ENCODE data around the gene ZNF778. TPM values are rescaled to one million over a fixed set of nuclear protein-coding genes. Genes with fewer than 3 reads are reported as not detected.

Gene ZNF778
- total and polyA plus RNA-seq, 2 of the 13 experiments (the other 11 are each of a cell fraction or from before 2014, with no cell fraction given) = 3.8 to 7.2 TPM

- TF ChIP-seq ZNF607 (CRISPR knock-in tag; IDR thresholded peaks at IDR 0.05; ENCODE audit: borderline replicate concordance) (0 out of 2 replicates have a peak, but pooled peaks have one; percentile 43), CBX1 (IDR thresholded peaks at IDR 0.05; ENCODE audit: low read depth) (no peak), NFYC (CRISPR knock-in tag; IDR thresholded peaks at IDR 0.05) (no peak), GTF2F1 (IDR thresholded peaks at IDR 0.05; ENCODE audit: low read length) (no peak), SRSF1 (optimal IDR thresholded peaks at IDR 0.05; ENCODE audit: low read depth, low read length) (no peak), IKZF5 (CRISPR knock-in tag; IDR thresholded peaks at IDR 0.05) (peak; percentile 84; the same call in 1 of the 2 replicates), ZBTB7A (CRISPR knock-in tag; IDR thresholded peaks at IDR 0.05) (0 out of 2 replicates have a peak, but pooled peaks have one; percentile 15), HES4 (CRISPR knock-in tag; IDR thresholded peaks at IDR 0.05; ENCODE audit: borderline replicate concordance) (no peak), ZNF670 (CRISPR knock-in tag; IDR thresholded peaks at IDR 0.05; ENCODE audit: borderline replicate concordance) (no peak; the same call in 1 of the 2 replicates), ZNF724P (CRISPR knock-in tag; IDR thresholded peaks at IDR 0.05; ENCODE audit: borderline replicate concordance) (no peak), HNF4A (CRISPR knock-in tag; IDR thresholded peaks at IDR 0.05) (peak; percentile 89), KAT8 (CRISPR knock-in tag; IDR thresholded peaks at IDR 0.05) (peak; percentile 38; the same call in 1 of the 2 replicates), BCL6 (CRISPR knock-in tag; IDR thresholded peaks at IDR 0.05) (peak; percentile 93), TAF15 (IDR thresholded peaks at IDR 0.05; ENCODE audit: low read depth, low read length, poor library complexity, severe bottlenecking) (no peak), SMAD9 (CRISPR knock-in tag; IDR thresholded peaks at IDR 0.05) (no peak), NFIC (IDR thresholded peaks at IDR 0.05; ENCODE audit: low read length) (no peak)
- TF ChIP-seq, protein P1, sequence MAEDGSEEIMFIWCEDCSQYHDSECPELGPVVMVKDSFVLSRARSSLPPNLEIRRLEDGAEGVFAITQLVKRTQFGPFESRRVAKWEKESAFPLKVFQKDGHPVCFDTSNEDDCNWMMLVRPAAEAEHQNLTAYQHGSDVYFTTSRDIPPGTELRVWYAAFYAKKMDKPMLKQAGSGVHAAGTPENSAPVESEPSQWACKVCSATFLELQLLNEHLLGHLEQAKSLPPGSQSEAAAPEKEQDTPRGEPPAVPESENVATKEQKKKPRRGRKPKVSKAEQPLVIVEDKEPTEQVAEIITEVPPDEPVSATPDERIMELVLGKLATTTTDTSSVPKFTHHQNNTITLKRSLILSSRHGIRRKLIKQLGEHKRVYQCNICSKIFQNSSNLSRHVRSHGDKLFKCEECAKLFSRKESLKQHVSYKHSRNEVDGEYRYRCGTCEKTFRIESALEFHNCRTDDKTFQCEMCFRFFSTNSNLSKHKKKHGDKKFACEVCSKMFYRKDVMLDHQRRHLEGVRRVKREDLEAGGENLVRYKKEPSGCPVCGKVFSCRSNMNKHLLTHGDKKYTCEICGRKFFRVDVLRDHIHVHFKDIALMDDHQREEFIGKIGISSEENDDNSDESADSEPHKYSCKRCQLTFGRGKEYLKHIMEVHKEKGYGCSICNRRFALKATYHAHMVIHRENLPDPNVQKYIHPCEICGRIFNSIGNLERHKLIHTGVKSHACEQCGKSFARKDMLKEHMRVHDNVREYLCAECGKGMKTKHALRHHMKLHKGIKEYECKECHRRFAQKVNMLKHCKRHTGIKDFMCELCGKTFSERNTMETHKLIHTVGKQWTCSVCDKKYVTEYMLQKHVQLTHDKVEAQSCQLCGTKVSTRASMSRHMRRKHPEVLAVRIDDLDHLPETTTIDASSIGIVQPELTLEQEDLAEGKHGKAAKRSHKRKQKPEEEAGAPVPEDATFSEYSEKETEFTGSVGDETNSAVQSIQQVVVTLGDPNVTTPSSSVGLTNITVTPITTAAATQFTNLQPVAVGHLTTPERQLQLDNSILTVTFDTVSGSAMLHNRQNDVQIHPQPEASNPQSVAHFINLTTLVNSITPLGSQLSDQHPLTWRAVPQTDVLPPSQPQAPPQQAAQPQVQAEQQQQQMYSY (CRISPR knock-in tag; IDR thresholded peaks at IDR 0.05) = no peak
- TF ChIP-seq, protein P2, sequence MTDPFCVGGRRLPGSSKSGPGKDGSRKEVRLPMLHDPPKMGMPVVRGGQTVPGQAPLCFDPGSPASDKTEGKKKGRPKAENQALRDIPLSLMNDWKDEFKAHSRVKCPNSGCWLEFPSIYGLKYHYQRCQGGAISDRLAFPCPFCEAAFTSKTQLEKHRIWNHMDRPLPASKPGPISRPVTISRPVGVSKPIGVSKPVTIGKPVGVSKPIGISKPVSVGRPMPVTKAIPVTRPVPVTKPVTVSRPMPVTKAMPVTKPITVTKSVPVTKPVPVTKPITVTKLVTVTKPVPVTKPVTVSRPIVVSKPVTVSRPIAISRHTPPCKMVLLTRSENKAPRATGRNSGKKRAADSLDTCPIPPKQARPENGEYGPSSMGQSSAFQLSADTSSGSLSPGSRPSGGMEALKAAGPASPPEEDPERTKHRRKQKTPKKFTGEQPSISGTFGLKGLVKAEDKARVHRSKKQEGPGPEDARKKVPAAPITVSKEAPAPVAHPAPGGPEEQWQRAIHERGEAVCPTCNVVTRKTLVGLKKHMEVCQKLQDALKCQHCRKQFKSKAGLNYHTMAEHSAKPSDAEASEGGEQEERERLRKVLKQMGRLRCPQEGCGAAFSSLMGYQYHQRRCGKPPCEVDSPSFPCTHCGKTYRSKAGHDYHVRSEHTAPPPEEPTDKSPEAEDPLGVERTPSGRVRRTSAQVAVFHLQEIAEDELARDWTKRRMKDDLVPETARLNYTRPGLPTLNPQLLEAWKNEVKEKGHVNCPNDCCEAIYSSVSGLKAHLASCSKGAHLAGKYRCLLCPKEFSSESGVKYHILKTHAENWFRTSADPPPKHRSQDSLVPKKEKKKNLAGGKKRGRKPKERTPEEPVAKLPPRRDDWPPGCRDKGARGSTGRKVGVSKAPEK (CRISPR knock-in tag; IDR thresholded peaks at IDR 0.05; ENCODE audit: borderline replicate concordance) = no peak
- TF ChIP-seq, protein P3, sequence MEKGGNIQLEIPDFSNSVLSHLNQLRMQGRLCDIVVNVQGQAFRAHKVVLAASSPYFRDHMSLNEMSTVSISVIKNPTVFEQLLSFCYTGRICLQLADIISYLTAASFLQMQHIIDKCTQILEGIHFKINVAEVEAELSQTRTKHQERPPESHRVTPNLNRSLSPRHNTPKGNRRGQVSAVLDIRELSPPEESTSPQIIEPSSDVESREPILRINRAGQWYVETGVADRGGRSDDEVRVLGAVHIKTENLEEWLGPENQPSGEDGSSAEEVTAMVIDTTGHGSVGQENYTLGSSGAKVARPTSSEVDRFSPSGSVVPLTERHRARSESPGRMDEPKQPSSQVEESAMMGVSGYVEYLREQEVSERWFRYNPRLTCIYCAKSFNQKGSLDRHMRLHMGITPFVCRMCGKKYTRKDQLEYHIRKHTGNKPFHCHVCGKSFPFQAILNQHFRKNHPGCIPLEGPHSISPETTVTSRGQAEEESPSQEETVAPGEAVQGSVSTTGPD (CRISPR knock-in tag; IDR thresholded peaks at IDR 0.05) = peak; percentile 96
- TF ChIP-seq, protein P4, sequence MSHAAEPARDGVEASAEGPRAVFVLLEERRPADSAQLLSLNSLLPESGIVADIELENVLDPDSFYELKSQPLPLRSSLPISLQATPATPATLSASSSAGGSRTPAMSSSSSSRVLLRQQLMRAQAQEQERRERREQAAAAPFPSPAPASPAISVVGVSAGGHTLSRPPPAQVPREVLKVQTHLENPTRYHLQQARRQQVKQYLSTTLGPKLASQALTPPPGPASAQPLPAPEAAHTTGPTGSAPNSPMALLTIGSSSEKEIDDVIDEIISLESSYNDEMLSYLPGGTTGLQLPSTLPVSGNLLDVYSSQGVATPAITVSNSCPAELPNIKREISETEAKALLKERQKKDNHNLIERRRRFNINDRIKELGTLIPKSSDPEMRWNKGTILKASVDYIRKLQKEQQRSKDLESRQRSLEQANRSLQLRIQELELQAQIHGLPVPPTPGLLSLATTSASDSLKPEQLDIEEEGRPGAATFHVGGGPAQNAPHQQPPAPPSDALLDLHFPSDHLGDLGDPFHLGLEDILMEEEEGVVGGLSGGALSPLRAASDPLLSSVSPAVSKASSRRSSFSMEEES (CRISPR knock-in tag; IDR thresholded peaks at IDR 0.05) = 0 out of 2 replicates have a peak, but pooled peaks have one; percentile 24
Observed at GRCh38 chr16:89232107-89232506, 14.6 kb downstream of the ZNF778 start (continued).

All from HepG2 (cell line).